ENCODE measurements around the gene GAGE12G.
"Not testable (repeated sequence)": the region's sequence is repeated elsewhere in the genome, so short reads cannot be mapped to it uniquely, and the experiment has no call there.

The GAGE12G gene

GRCh38 chrX:49570100-49570499, at the start of gene GAGE12G:
Gene GAGE12G (plus strand): TSS chrX:49570400. CDS start chrX:49571555, 1,155 bp downstream.
- DNase-seq: not testable (repeated sequence)

GRCh38 chrX:49531877-49532276, 38.3 kb upstream of the GAGE12G start, which contains the start of gene GAGE12C:
Gene GAGE12C (plus strand): TSS chrX:49532177. CDS start chrX:49533332, 1,155 bp downstream.
- not testable (repeated sequence) for DNase-seq

DNA sequence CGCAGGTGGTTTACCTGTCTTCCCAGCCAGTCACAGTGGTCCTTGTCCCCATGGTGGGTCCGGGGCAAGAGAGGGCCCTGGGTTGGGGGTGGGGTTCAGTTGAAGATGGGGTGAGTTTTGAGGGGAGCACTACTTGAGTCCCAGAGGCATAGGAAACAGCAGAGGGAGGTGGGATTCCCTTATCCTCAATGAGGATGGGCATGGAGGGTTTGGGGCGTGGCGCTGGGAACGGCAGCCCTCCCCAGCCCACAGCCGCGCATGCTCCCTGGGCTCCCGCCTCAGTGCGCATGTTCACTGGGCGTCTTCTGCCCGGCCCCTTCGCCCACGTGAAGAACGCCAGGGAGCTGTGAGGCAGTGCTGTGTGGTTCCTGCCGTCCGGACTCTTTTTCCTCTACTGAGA, 28.8 kb upstream of the GAGE12G start, which contains the start of gene GAGE12D:
TSS of gene GAGE12D (plus strand) at position 301 of the 400 bp plus-strand sequence. CDS start 1,155 bp downstream, outside the sequence.
- DNase-seq: not testable (repeated sequence)

DNA sequence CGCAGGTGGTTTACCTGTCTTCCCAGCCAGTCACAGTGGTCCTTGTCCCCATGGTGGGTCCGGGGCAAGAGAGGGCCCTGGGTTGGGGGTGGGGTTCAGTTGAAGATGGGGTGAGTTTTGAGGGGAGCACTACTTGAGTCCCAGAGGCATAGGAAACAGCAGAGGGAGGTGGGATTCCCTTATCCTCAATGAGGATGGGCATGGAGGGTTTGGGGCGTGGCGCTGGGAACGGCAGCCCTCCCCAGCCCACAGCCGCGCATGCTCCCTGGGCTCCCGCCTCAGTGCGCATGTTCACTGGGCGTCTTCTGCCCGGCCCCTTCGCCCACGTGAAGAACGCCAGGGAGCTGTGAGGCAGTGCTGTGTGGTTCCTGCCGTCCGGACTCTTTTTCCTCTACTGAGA, 19.2 kb upstream of the GAGE12G start, which contains the start of gene GAGE12E:
TSS of gene GAGE12E (plus strand) at position 301 of the 400 bp plus-strand sequence. CDS start 1,155 bp downstream, outside the sequence.
- not testable (repeated sequence) for DNase-seq

DNA sequence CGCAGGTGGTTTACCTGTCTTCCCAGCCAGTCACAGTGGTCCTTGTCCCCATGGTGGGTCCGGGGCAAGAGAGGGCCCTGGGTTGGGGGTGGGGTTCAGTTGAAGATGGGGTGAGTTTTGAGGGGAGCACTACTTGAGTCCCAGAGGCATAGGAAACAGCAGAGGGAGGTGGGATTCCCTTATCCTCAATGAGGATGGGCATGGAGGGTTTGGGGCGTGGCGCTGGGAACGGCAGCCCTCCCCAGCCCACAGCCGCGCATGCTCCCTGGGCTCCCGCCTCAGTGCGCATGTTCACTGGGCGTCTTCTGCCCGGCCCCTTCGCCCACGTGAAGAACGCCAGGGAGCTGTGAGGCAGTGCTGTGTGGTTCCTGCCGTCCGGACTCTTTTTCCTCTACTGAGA, 9.7 kb upstream of the GAGE12G start, which contains the start of gene GAGE12F:
TSS of gene GAGE12F (plus strand) at position 301 of the 400 bp plus-strand sequence. CDS start 1,155 bp downstream, outside the sequence.
- DNase-seq: not testable (repeated sequence)

DNA sequence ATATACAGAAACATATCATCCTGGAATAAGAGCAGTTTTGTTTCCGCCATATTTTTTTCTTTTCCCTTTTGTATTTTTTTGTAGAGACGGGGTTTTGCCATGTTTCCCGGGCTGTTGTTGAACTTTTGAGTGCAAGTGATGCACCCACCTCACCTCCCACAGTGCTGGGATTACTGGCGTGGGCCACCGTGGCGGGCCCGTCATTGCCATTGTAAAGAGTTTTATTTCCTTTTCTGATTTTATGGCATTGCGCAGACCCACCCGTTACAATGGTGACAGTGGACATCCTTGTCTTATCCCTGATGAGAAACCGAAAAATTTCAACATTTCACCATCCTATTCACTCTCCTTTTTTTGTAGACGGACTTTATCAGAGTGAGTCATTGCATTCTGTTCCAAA, 1.5 kb upstream of the GAGE12G start:
- not testable (repeated sequence) for DNase-seq

DNA sequence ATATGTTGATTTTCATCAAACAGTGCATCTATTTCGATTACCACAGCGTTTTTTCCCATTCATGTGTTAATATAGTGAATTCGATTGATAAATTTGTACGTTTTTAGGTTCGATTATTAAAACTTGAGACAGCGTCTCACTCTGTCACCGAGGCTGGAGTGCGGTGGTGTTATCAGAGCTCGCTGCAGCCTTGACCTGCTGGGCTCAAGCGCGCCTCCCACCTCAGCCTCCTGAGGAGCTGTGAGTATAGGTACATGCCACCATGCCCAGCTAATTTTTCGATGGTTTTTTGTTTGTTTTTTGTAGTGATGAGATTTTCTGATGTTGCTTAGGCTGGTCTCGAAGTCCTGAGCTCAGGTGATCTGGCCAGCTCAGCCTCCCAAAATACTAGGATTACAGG, 1.0 kb upstream of the GAGE12G start:
- DNase-seq: not testable (repeated sequence)

DNA sequence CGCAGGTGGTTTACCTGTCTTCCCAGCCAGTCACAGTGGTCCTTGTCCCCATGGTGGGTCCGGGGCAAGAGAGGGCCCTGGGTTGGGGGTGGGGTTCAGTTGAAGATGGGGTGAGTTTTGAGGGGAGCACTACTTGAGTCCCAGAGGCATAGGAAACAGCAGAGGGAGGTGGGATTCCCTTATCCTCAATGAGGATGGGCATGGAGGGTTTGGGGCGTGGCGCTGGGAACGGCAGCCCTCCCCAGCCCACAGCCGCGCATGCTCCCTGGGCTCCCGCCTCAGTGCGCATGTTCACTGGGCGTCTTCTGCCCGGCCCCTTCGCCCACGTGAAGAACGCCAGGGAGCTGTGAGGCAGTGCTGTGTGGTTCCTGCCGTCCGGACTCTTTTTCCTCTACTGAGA, 9.4 kb downstream of the GAGE12G start, which contains the start of gene GAGE12H:
TSS of gene GAGE12H (plus strand) at position 301 of the 400 bp plus-strand sequence. CDS start 1,155 bp downstream, outside the sequence.
- DNase-seq: not testable (repeated sequence)

DNA sequence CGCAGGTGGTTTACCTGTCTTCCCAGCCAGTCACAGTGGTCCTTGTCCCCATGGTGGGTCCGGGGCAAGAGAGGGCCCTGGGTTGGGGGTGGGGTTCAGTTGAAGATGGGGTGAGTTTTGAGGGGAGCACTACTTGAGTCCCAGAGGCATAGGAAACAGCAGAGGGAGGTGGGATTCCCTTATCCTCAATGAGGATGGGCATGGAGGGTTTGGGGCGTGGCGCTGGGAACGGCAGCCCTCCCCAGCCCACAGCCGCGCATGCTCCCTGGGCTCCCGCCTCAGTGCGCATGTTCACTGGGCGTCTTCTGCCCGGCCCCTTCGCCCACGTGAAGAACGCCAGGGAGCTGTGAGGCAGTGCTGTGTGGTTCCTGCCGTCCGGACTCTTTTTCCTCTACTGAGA, 19.0 kb downstream of the GAGE12G start, which contains the start of gene GAGE2A:
TSS of gene GAGE2A (plus strand) at position 301 of the 400 bp plus-strand sequence. CDS start 1,155 bp downstream, outside the sequence.
- DNase-seq: not testable (repeated sequence)

- DNase-seq: not testable (repeated sequence)
These were observed 19.7 kb downstream of the GAGE12G start for GRCh38 chrX:49589769-49590478.

DNA sequence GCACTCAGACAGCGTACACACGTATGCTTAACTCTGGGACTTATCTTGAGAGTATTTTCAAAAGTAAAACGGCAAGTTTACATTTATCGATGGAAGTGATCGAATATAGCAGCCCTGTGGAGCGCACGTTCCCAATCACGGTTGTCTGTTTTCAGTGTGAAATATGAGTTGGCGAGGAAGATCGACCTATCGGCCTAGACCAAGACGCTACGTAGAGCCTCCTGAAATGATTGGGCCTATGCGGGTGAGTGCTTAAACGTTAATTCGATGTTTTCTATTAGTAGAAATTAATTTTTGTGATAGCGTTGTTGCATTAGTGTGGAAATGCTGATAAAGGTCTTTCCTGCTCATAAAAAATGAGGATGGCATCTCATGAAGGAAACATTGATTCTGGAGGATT, 20.3 kb downstream of the GAGE12G start:
- not testable (repeated sequence) for DNase-seq

GRCh38 chrX:49598720-49599119, 28.5 kb downstream of the GAGE12G start, which contains the start of gene GAGE1:
Gene GAGE1 (plus strand): TSS chrX:49599020. CDS start chrX:49600175, 1,155 bp downstream.
- DNase-seq: not testable (repeated sequence)

- DNase-seq: no peak
These were observed 40.6 kb downstream of the GAGE12G start for GRCh38 chrX:49610718-49611310.

GRCh38 chrX:49618574-49618973, 48.4 kb downstream of the GAGE12G start:
- DNase-seq: no peak
